HG03469 (cell line): ENCODE data around the gene DRGX.

ENCODE experiments used
- ATAC-seq: cut with Tn5 transposase; IDR thresholded peaks from one replicate; pipeline ENCODE4 v1.9.1; 2021; ENCODE audit warnings: mild to moderate bottlenecking, moderate library complexity, moderate number of reproducible peaks; ENCODE audit not compliant: unreplicated experiment

The DRGX gene

GRCh38 chr10:49349390-49349789, 46.5 kb downstream of the DRGX start:
- ATAC-seq: no peak

- no peak for ATAC-seq
These were observed 47.3 kb downstream of the DRGX start for GRCh38 chr10:49348593-49348992.

- no peak for ATAC-seq
These were observed 48.1 kb downstream of the DRGX start for GRCh38 chr10:49347827-49348226.

GRCh38 chr10:49347342-49347741, 48.5 kb downstream of the DRGX start:
- ATAC-seq: no peak

GRCh38 chr10:49344840-49345239, 51.0 kb downstream of the DRGX start:
- ATAC-seq: no peak

GRCh38 chr10:49338604-49339003, 57.3 kb downstream of the DRGX start:
- no peak for ATAC-seq

- ATAC-seq: no peak
These were observed 60.4 kb downstream of the DRGX start for GRCh38 chr10:49335364-49335972.

GRCh38 chr10:49334964-49335363, 60.9 kb downstream of the DRGX start:
- ATAC-seq: no peak

GRCh38 chr10:49333192-49333591, 62.7 kb downstream of the DRGX start:
- no peak for ATAC-seq

GRCh38 chr10:49332768-49333167, 63.1 kb downstream of the DRGX start:
- no peak for ATAC-seq

- no peak for ATAC-seq
These were observed 63.6 kb downstream of the DRGX start for GRCh38 chr10:49332333-49332732.

GRCh38 chr10:49331431-49331830, 64.5 kb downstream of the DRGX start:
- ATAC-seq: no peak

- ATAC-seq: no peak
These were observed 65.7 kb downstream of the DRGX start for GRCh38 chr10:49330127-49330665.

- no peak for ATAC-seq
These were observed 66.8 kb downstream of the DRGX start for GRCh38 chr10:49329146-49329505.

GRCh38 chr10:49328401-49329145, 67.3 kb downstream of the DRGX start:
- no peak for ATAC-seq

GRCh38 chr10:49327036-49327813, 68.7 kb downstream of the DRGX start:
- no peak for ATAC-seq

- no peak for ATAC-seq
These were observed 69.7 kb downstream of the DRGX start for GRCh38 chr10:49325916-49326783.

- no peak for ATAC-seq
These were observed 70.6 kb downstream of the DRGX start for GRCh38 chr10:49325131-49325915.

- no peak for ATAC-seq
These were observed 71.2 kb downstream of the DRGX start for GRCh38 chr10:49324711-49325110.

GRCh38 chr10:49323896-49324270, 72.0 kb downstream of the DRGX start:
- ATAC-seq: no peak
